ENCODE results near the gene SMTN. TPM values are rescaled to one million over a fixed set of nuclear protein-coding genes. Genes with fewer than 3 reads are reported as not detected.

Gene SMTN
- total RNA-seq, 1 donor from 2014 or later, result 40.8 TPM

DNA sequence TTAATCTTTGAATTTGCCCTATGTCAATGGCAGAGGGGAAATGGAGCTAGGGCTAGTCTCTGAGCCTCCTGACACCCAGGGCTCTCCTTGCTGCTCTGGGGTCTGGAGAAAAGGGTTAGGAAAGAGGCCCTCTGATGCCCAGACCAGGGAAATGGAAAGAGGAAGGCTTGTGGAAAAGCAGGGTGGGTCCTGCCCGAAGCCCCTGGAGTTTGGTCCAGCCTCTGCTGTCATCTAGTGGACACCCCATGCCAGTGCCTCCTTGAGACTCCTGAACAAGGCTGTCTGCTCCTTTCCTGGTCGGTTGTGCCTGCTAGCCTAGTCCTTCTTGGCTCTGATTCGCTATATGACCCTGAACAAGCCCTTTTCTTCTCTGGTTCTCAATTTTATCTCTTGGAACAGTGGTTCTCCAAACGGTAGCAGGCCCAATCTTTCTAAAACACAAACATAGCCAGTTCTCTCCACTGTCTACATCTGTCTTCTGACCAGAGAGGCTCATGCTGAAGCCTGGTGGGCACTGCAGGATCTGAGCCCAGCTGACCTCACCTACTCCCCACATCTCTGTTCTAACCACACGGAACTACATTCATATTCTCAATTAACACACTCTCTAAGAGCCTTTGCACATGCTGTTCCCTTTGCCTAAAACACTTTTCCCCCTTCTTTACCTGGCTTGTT, 68.0 kb downstream of the SMTN start:
- no peak overlapping the region for H3K27ac Mint-ChIP-seq
- peaks cover 9% of the 10 kb centered on the region for H3K9me3 Mint-ChIP-seq (ENCODE audit: low read depth)
- H3K27me3 Mint-ChIP-seq, result peaks cover 19% of the 10 kb centered on the region
- peak; percentile 48 for DNase-seq (ENCODE audit: low spot score, unreplicated experiment)
- no peaks in the 10 kb centered on the region for H3K36me3 Mint-ChIP-seq (ENCODE audit: insufficient read depth)
- H3K4me1 Mint-ChIP-seq (ENCODE audit: low read depth), result no peaks in the 10 kb centered on the region
- TF ChIP-seq, protein P1, sequence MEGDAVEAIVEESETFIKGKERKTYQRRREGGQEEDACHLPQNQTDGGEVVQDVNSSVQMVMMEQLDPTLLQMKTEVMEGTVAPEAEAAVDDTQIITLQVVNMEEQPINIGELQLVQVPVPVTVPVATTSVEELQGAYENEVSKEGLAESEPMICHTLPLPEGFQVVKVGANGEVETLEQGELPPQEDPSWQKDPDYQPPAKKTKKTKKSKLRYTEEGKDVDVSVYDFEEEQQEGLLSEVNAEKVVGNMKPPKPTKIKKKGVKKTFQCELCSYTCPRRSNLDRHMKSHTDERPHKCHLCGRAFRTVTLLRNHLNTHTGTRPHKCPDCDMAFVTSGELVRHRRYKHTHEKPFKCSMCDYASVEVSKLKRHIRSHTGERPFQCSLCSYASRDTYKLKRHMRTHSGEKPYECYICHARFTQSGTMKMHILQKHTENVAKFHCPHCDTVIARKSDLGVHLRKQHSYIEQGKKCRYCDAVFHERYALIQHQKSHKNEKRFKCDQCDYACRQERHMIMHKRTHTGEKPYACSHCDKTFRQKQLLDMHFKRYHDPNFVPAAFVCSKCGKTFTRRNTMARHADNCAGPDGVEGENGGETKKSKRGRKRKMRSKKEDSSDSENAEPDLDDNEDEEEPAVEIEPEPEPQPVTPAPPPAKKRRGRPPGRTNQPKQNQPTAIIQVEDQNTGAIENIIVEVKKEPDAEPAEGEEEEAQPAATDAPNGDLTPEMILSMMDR (IDR thresholded peaks at IDR 0.05; ENCODE audit: unreplicated experiment), result peak; percentile 79
- no peak overlapping the region for H3K4me3 Mint-ChIP-seq (ENCODE audit: low read depth)

DNA sequence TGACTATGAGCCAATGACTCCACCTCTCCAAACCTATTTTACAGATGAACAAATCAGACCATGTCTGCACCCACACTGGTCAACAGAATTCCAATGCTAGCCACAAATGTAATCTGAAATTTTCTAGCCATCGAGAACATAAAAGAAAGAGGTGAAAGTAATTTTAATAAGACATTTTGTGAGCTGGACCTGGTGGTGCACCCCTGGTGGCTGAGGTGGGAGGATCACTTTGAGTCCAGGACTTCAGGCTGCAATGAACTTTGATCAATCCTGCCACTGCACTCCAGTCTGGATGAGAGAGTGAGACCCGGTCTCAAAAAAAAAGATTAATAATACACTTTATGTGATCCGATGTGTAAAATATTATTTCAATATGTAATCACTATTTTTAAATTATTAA, 69.5 kb downstream of the SMTN start:
- H3K36me3 Mint-ChIP-seq (ENCODE audit: insufficient read depth), result no peaks in the 10 kb centered on the region
- no peak overlapping the region for H3K4me3 Mint-ChIP-seq (ENCODE audit: low read depth)
- peaks cover 15% of the 10 kb centered on the region for H3K27me3 Mint-ChIP-seq
- no peaks in the 10 kb centered on the region for H3K4me1 Mint-ChIP-seq (ENCODE audit: low read depth)
- DNase-seq (ENCODE audit: low spot score, unreplicated experiment), result no peak
- H3K27ac Mint-ChIP-seq, result no peak overlapping the region
- peaks cover 9% of the 10 kb centered on the region for H3K9me3 Mint-ChIP-seq (ENCODE audit: low read depth)
- TF ChIP-seq, protein P1 (IDR thresholded peaks at IDR 0.05; ENCODE audit: unreplicated experiment), result peak; percentile 61

- TF ChIP-seq, protein P1 (IDR thresholded peaks at IDR 0.05; ENCODE audit: unreplicated experiment), result no peak
- DNase-seq (ENCODE audit: low spot score, unreplicated experiment), result no peak
- no peaks in the 10 kb centered on the region for H3K4me1 Mint-ChIP-seq (ENCODE audit: low read depth)
- no peaks in the 10 kb centered on the region for H3K36me3 Mint-ChIP-seq (ENCODE audit: insufficient read depth)
- H3K27me3 Mint-ChIP-seq, result peaks cover 24% of the 10 kb centered on the region
- H3K27ac Mint-ChIP-seq, result no peak overlapping the region
- H3K4me3 Mint-ChIP-seq (ENCODE audit: low read depth), result no peak overlapping the region
- peaks cover 6% of the 10 kb centered on the region for H3K9me3 Mint-ChIP-seq (ENCODE audit: low read depth)
These were observed 70.8 kb downstream of the SMTN start for GRCh38 chr22:31151872-31152271.

- Mint-ChIP-seq H3K27me3 (peaks cover 34% of the 10 kb centered on the region), H3K4me1 (ENCODE audit: low read depth) (no peaks in the 10 kb centered on the region), H3K9me3 (ENCODE audit: low read depth) (no peaks in the 10 kb centered on the region), H3K36me3 (ENCODE audit: insufficient read depth) (no peaks in the 10 kb centered on the region), H3K27ac (no peak overlapping the region), H3K4me3 (ENCODE audit: low read depth) (no peak overlapping the region)
- TF ChIP-seq, protein P1 (IDR thresholded peaks at IDR 0.05; ENCODE audit: unreplicated experiment), result no peak
- DNase-seq (ENCODE audit: low spot score, unreplicated experiment), result no peak
These were observed 72.2 kb downstream of the SMTN start for GRCh38 chr22:31153357-31153756.

Other genes starting within 250 kb of the SMTN start
- gene MORC2, start 112.5 kb upstream of the SMTN start, total RNA-seq, result 47.3 and 50.1 TPM in 2 replicates
- gene TUG1, start 112.1 kb upstream of the SMTN start, total RNA-seq, result 142 and 146 TPM in 2 replicates
- gene SELENOM, start 26.2 kb downstream of the SMTN start, total RNA-seq, result 3.1 and 3.7 TPM in 2 replicates
- gene INPP5J, start 41.6 kb downstream of the SMTN start, total RNA-seq, result 14.8 and 17.9 TPM in 2 replicates
- gene PLA2G3, start 59.2 kb downstream of the SMTN start, total RNA-seq, result 2.6 and 4.6 TPM in 2 replicates
- gene RNF185, start 78.9 kb downstream of the SMTN start, total RNA-seq, result 27.3 and 27.4 TPM in 2 replicates
- 41.9 and 44.7 TPM in 2 replicates for gene LIMK2, start 131.0 kb downstream of the SMTN start, total RNA-seq
- 6.2 and 7.6 TPM in 2 replicates for gene PIK3IP1, start 211.2 kb downstream of the SMTN start, total RNA-seq